Measurements from ENCODE around the gene RUNX2.

Gene RUNX2

GRCh38 chr6:45431317-45432065, 103.4 kb downstream of the RUNX2 start:
- in situ Hi-C loops (cut with MboI; ENCODE audit: low sequenced_read_pairs), result loop anchor here (25.0 kb wide), 1 partner anchor 481 kb away; no protein-coding TSS in a partner anchor

GRCh38 chr6:45432977-45433376, 104.8 kb downstream of the RUNX2 start:
- in situ Hi-C loops (cut with MboI; ENCODE audit: low sequenced_read_pairs), result loop anchor here (25.0 kb wide), 1 partner anchor 479 kb away; no protein-coding TSS in a partner anchor

- in situ Hi-C loops (cut with MboI; ENCODE audit: low sequenced_read_pairs), result loop anchor here (25.0 kb wide), 1 partner anchor 479 kb away; no protein-coding TSS in a partner anchor
Measured at GRCh38 chr6:45433533-45434380, 105.6 kb downstream of the RUNX2 start.

- in situ Hi-C loops (cut with MboI; ENCODE audit: low sequenced_read_pairs), result loop anchor here (25.0 kb wide), 1 partner anchor 478 kb away; no protein-coding TSS in a partner anchor
Measured at GRCh38 chr6:45434381-45434700, 106.2 kb downstream of the RUNX2 start.

GRCh38 chr6:45436544-45437438, 108.7 kb downstream of the RUNX2 start:
- in situ Hi-C loops (cut with MboI; ENCODE audit: low sequenced_read_pairs), result loop anchor here (25.0 kb wide), 1 partner anchor 476 kb away; no protein-coding TSS in a partner anchor

- in situ Hi-C loops (cut with MboI; ENCODE audit: low sequenced_read_pairs), result loop anchor here (25.0 kb wide), 1 partner anchor 475 kb away; no protein-coding TSS in a partner anchor
Measured at GRCh38 chr6:45437439-45437815, 109.3 kb downstream of the RUNX2 start.

GRCh38 chr6:45438151-45438550, 110.0 kb downstream of the RUNX2 start:
- in situ Hi-C loops (cut with MboI; ENCODE audit: low sequenced_read_pairs), result loop anchor here (25.0 kb wide), 1 partner anchor 474 kb away; no protein-coding TSS in a partner anchor

GRCh38 chr6:45438849-45439406, 110.8 kb downstream of the RUNX2 start:
- in situ Hi-C loops (cut with MboI; ENCODE audit: low sequenced_read_pairs), result loop anchor here (25.0 kb wide), 1 partner anchor 473 kb away; no protein-coding TSS in a partner anchor

- in situ Hi-C loops (cut with MboI; ENCODE audit: low sequenced_read_pairs), result loop anchor here (25.0 kb wide), 1 partner anchor 473 kb away; no protein-coding TSS in a partner anchor
Measured at GRCh38 chr6:45439459-45439858, 111.3 kb downstream of the RUNX2 start.

- in situ Hi-C loops (cut with MboI; ENCODE audit: low sequenced_read_pairs), result loop anchor here (25.0 kb wide), 1 partner anchor 472 kb away; no protein-coding TSS in a partner anchor
Measured at GRCh38 chr6:45439861-45440388, 111.8 kb downstream of the RUNX2 start.

- in situ Hi-C loops (cut with MboI; ENCODE audit: low sequenced_read_pairs), result loop anchor here (25.0 kb wide), 1 partner anchor 470 kb away; no protein-coding TSS in a partner anchor
Measured at GRCh38 chr6:45441851-45442453, 113.8 kb downstream of the RUNX2 start.

- in situ Hi-C loops (cut with MboI; ENCODE audit: low sequenced_read_pairs), result loop anchor here (25.0 kb wide), 1 partner anchor 470 kb away; no protein-coding TSS in a partner anchor
Measured at GRCh38 chr6:45442716-45443115, 114.6 kb downstream of the RUNX2 start.

- in situ Hi-C loops (cut with MboI; ENCODE audit: low sequenced_read_pairs), result loop anchor here (25.0 kb wide), 1 partner anchor 467 kb away; no protein-coding TSS in a partner anchor
Measured at GRCh38 chr6:45445364-45445748, 117.2 kb downstream of the RUNX2 start.

GRCh38 chr6:45445749-45446549, 117.8 kb downstream of the RUNX2 start:
- in situ Hi-C loops (cut with MboI; ENCODE audit: low sequenced_read_pairs), result loop anchor here (25.0 kb wide), 1 partner anchor 466 kb away; no protein-coding TSS in a partner anchor

GRCh38 chr6:45447005-45447404, 118.9 kb downstream of the RUNX2 start:
- in situ Hi-C loops (cut with MboI; ENCODE audit: low sequenced_read_pairs), result loop anchor here (25.0 kb wide), 1 partner anchor 465 kb away; no protein-coding TSS in a partner anchor

GRCh38 chr6:45447716-45448115, 119.6 kb downstream of the RUNX2 start:
- in situ Hi-C loops (cut with MboI; ENCODE audit: low sequenced_read_pairs), result loop anchor here (25.0 kb wide), 1 partner anchor 465 kb away; no protein-coding TSS in a partner anchor

- in situ Hi-C loops (cut with MboI; ENCODE audit: low sequenced_read_pairs), result loop anchor here (25.0 kb wide), 1 partner anchor 464 kb away; no protein-coding TSS in a partner anchor
Measured at GRCh38 chr6:45448417-45449389, 120.6 kb downstream of the RUNX2 start.

Data from HL-60/S4 treated with retinoic acid at 250 ng/mL for 4 days and 3 days (cell line).